Stimulated activated CD4-positive, alpha-beta T cell treated with anti-CD3 and anti-CD28 coated beads, Interleukin-4, amount 100 ng/mL, for 4 hours (primary cell): ENCODE data around the gene TSR1.

ENCODE experiments used
- DNase-seq, 2 experiments: peaks; one replicate each; pipeline ENCODE4 v3.0.0-alpha.2; 2020

Gene TSR1

GRCh38 chr17:2336215-2336851 lies at the start of gene TSR1:
TSS of gene TSR1 (minus strand) at chr17:2336457. CDS start at chr17:2336427, 30 bp downstream.
- DNase-seq, result peak; percentile 87 to 90

GRCh38 chr17:2385240-2386210 lies 49.3 kb upstream of the TSR1 start:
- DNase-seq, result no peak

DNA sequence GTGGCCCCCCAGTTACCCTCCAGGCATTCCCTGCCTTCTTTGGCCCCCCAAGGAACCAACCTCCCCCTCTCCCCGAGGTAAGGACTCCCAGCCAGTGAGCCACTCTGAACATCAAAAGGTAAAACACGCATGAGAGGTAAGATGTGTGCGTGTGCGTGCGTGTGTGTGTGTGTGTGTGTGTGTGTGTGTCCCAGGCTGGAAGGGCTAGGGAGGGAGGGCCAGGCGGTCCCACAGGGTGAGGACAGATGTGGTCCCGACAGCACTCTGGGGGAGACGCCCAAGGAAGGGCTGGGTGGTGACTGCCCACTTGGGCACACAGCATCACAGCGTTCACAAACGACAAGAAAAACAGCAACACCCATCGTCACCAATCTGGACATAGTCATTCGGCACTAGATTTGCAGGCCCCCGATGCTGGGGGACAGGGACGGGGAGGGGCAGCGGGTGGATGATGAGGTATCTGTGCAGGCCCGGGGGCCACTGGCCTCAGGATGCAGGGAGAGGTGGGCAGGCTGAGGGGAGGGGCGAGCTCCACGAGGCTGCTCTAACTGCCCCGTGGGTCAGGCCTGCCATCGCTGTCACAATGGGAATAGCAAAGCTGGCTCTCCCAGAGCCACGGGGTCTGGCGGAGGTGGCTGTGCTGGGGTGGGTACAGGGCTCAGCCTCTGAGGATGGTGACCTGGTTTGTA lies 48.3 kb upstream of the TSR1 start:
- DNase-seq, result no peak

- no peak for DNase-seq
Observed at GRCh38 chr17:2383628-2384167, 47.4 kb upstream of the TSR1 start.

DNA sequence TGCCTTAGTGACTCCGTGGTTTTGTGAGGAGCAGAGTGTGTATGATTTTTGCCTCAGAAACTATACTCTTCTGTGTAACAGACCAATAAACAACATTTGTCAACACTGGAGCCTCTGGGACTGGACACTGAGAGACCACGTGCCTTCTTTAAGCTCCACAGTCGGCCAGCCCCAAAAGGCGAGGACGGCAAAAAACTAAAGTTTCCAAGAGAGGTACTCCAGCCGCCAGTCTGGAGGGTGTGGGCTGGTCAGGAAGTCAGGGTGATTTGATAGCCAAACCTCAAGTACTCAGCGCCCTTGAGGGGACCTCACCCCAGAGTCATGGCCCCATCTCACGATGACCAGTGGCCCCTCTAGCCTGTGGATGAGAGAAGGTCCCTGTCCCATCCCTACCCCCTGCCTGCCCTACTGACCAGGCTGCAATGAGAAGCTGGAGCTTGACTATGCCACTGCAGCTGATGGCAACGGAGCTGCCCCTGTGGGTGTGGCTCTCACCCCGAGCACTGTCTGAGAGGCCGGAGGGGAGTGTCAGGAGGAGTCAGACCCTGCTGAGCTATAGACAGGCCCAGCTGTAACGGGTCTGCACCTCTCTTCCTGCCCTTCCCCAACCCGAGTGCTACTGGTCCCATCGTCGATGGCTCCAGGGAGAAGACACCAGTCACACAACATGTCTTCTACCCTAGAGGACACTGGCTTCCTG lies 44.8 kb upstream of the TSR1 start:
- no peak for DNase-seq

DNA sequence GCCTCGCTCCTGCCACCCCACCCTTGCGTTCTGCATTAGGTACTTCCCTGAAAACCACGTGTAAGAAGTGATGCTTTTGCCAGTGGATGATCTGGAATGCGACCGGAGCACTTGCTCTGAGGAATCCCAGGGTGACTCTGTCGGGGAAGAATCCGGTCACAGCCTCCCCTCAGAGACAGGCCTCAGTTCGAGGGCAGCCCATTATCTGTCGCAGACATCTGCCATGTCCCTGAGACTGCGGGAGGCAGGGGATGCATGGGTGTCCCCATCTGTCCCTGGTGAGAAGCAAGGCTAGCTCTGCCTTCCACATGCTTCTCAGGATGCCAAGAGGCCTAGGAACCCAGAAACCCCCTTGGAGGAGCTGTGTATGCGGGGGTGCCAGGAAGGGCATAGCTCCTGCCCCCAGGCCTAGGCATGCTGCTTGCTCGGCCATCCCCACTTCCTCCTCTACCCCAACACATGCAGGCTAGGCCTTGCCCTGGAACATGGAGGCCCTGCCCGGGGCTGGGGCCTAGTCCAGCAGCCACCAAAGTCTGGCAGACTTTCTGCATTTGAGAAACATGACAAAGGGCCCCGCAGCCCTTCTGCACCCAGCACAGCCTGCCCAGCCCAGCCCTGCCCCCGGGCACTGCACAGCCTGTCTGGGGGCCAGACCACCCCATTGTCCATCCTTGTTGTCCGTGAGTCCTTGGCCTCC lies 44.1 kb upstream of the TSR1 start:
- no peak for DNase-seq

GRCh38 chr17:2379489-2380225 lies 43.4 kb upstream of the TSR1 start:
- no peak for DNase-seq

DNA sequence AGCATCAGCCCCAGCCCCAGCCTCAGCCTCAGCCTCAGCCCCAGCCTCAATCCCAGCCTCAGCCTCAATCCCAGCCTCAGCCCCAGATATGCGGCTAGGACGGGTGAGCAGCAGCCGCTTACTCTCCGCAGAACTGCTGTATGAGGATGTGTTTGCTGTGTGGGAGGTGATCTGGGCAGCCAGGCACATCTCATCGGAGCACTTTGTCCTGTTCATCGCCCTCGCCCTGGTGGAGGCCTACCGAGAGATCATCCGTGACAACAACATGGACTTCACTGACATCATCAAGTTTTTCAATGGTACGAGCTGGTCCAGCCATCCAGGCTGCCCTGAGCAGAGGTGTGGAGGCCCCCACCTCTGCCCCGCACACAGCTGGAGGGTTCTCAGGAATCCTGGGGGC lies 42.6 kb upstream of the TSR1 start:
- DNase-seq, result no peak

GRCh38 chr17:2377659-2378058 lies 41.4 kb upstream of the TSR1 start:
- DNase-seq, result no peak

GRCh38 chr17:2376107-2376506 lies 39.9 kb upstream of the TSR1 start:
- no peak for DNase-seq

DNA sequence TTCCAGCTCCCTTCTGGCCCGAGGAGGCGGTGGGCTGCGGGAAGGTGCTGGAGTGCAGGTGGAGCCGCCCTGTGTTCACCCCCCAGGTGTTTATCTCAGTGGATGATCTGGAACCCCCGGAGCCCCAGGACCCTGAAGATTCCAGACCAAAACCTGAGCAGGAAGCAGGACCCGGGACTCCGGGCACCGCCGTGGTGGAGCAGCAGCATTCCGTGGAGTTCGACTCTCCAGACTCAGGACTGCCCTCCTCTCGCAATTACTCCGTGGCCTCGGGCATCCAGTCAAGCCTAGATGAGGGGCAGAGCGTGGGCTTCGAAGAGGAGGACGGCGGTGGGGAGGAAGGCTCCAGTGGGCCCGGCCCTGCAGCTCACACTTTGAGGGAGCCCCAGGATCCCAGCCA lies 39.1 kb upstream of the TSR1 start:
- DNase-seq, result no peak

- DNase-seq, result no peak
Observed at GRCh38 chr17:2374549-2375285, 38.5 kb upstream of the TSR1 start.

GRCh38 chr17:2373179-2373578 lies 36.9 kb upstream of the TSR1 start:
- DNase-seq, result no peak

DNA sequence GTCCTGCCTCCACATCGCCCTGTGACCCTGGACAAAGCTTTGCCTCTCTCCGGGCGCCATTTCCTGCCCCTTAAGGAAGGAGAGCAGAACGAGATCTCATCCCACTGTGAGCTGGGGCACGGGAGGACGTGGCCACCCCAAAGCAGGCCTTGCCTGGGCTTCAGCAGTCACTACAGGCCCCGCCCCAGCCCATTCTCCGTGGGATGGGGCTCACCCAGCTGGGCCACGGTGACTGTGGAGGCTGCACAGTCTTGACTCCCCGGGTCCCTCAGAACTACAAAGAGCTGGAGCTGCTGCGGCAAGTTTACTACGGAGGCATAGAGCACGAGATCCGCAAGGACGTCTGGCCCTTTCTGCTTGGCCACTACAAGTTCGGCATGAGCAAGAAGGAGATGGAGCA lies 36.4 kb upstream of the TSR1 start:
- DNase-seq, result no peak

GRCh38 chr17:2372180-2372579 lies 35.9 kb upstream of the TSR1 start:
- no peak for DNase-seq

DNA sequence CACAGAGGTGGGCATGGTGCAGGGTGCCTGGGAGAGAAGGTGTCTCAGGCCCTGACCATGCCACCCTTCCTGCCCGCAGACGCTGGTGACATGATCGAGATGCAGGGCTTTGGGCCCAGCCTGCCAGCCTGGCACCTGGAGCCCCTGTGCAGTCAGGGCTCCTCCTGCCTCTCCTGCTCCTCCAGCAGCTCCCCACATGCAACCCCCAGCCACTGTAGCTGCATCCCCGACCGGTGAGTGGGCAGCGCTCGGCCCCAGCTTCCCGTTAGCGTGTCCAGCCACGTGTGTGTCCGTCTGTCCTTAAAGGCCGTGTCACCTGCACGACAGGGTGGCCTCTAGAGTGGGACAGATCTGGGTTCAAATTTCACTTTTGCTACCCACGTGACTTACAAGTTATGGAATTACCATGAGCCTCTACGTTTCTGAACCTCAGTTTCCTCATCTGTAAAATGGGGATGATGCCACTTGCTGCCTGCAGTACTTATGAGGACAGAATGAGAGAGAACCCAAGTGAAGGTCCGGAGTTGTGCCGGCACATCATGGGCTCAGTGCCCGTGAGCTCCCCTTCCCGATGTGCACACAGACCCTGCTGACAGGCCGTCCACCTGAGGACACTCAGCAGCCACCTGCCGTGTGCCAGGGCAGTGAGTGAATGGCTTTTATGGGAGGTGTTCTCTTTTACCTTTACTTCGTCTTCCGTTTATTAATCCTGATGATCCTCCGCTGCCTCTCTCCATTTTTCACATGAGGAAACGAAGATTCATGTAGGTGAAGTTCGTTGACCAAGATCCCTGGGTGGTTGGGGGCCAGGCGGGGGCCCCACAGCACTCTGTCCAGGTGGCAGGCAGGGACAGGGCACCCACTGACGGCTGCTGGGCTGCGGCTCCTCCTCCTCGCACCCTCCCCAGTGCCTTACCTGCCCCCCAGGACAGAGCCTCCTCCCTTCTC lies 35.2 kb upstream of the TSR1 start:
- no peak for DNase-seq

- DNase-seq, result no peak
Observed at GRCh38 chr17:2370211-2370589, 33.9 kb upstream of the TSR1 start.

DNA sequence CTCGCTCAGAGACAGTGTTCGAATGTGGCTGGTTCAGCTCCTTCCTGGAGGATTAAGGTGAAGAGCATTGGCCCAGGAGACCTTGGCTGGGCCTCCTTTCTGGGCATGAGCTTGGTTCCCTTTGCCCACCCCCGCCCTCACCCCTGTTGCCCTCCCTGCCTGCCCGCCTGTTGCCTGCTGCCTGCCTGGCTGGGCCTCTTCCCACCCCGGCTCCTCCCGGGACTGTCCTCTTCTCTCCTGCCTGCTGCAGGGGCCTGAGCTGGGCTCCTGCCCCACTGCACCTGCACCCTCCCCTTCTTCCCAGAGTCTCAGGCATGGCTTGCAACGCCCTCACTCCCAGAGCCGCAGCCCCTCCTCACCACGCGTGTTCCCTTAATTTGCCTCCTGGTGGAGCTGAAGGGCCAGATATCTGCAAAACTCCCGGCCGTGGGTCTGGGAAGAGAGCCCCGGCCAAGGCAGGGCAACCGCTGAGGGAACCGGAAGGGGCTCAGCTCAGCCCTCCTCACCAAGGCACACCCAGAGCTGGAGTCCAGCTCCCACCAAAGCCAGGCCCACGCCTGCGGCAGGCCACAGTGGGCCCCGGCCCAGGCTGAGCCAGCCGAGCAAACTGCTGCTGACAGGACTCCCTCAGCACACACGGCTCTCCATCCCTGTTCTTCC lies 33.4 kb upstream of the TSR1 start:
- DNase-seq, result no peak

GRCh38 chr17:2369039-2369438 lies 32.8 kb upstream of the TSR1 start:
- DNase-seq, result no peak
